Endothelial cell of umbilical vein (primary cell): Measurements from ENCODE around the gene WAC. TPM values are rescaled to one million over a fixed set of nuclear protein-coding genes. Genes with fewer than 3 reads are reported as not detected.

Experiments
- BruUV-seq: library from RNA; stranded (reverse); fragments of 400-500 nt; replicated peaks from 2 replicates; lab custom pipeline; 2021; lab: Mats Ljungman, UMichigan
- CTCF ChIA-PET: fragments of 300-600, 350-600 bp; sonication (Branson Sonifier 250); formaldehyde crosslinking; loops from one replicate; lab custom pipeline; 2021; ENCODE audit warnings: antibody characterized with exemption, inconsistent platforms; lab: Charles Lee
- POLR2A ChIA-PET: fragments of 300-600, 350-600 bp; sonication (Branson Sonifier 250); formaldehyde crosslinking; loops from one replicate; lab custom pipeline; 2021; ENCODE audit warnings: antibody characterized with exemption, inconsistent platforms; lab: Charles Lee
- DNase-seq: peaks from one replicate; pipeline ENCODE4 v3.0.0-alpha.2; 2011; ENCODE audit warnings: low read depth, low spot score
- FAIRE-seq: peaks from 2 replicates; lab custom pipeline; 2011; peaks lifted over from hg19 to GRCh38; lab: Jason Lieb, UNC
- H2AFZ ChIP-seq: 2 replicates; pipeline ENCODE4 v1.6.0; 2012; ENCODE audit warnings: low read depth, low read length, control low read depth, inconsistent platforms
- H3K27ac ChIP-seq: 2 replicates; pipeline ENCODE4 v1.5.1; 2011; ENCODE audit warnings: low read depth, mild to moderate bottlenecking, control low read depth, low read length, moderate library complexity; ENCODE audit not compliant: insufficient read depth
- H3K27me3 ChIP-seq, 2 experiments: 2 replicates each; pipeline versions ENCODE4 v1.6.0 to v1.6.1; 2011; ENCODE audit warnings: low read length in 2 of 2, mixed read lengths in 1 of 2; ENCODE audit not compliant: control insufficient read depth in 2 of 2, insufficient read depth in 2 of 2
- H3K36me3 ChIP-seq, 2 experiments: 2 replicates in 1 of 2; 3 replicates in 1 of 2; pipeline ENCODE4 v1.5.1; 2011; ENCODE audit warnings: low read length in 2 of 2, mild to moderate bottlenecking in 1 of 2, moderate library complexity in 1 of 2; ENCODE audit not compliant: control insufficient read depth in 2 of 2, insufficient read depth in 2 of 2; ENCODE audit errors: extremely low read depth in 1 of 2
- H3K4me1 ChIP-seq: 3 replicates; pipeline ENCODE4 v1.5.1; 2011; ENCODE audit warnings: mild to moderate bottlenecking, low read length; ENCODE audit not compliant: control insufficient read depth, insufficient read depth; ENCODE audit errors: extremely low read depth
- H3K4me2 ChIP-seq: 2 replicates; pipeline ENCODE4 v1.6.1; 2011; ENCODE audit warnings: low read length, control low read depth, mixed read lengths; ENCODE audit not compliant: insufficient read depth
- H3K4me3 ChIP-seq, 3 experiments: fragments of 200-600 bp in 1 of 3; sonication (generic), shearing (Covaris generic) in 1 of 3; replicated peaks in 1 of 3; 2 replicates each; pipeline ENCODE4 v1.5.1; 2011 to 2016; ENCODE audit warnings: control low read depth in 3 of 3, low read length in 3 of 3, mild to moderate bottlenecking in 2 of 3, inconsistent platforms in 1 of 3, low read depth in 1 of 3, moderate library complexity in 1 of 3; ENCODE audit not compliant: insufficient read depth in 1 of 3
- H3K79me2 ChIP-seq: 2 replicates; pipeline ENCODE4 v1.6.0; 2012; ENCODE audit warnings: low read length, inconsistent platforms; ENCODE audit not compliant: control insufficient read depth, insufficient read depth
- H3K9ac ChIP-seq: replicated peaks from 2 replicates; pipeline ENCODE3; 2011; ENCODE audit warnings: low read length, control low read depth; ENCODE audit not compliant: insufficient read depth; ENCODE audit errors: extremely low read depth
- H3K9me1 ChIP-seq: replicated peaks from 3 replicates; pipeline ENCODE4 v1.6.0; 2011; ENCODE audit warnings: mild to moderate bottlenecking, low read length; ENCODE audit not compliant: control insufficient read depth, insufficient read depth; ENCODE audit errors: extremely low read depth
- H3K9me3 ChIP-seq: replicated peaks from 2 replicates; pipeline ENCODE4 v1.5.1; 2012; ENCODE audit warnings: low read length, inconsistent platforms; ENCODE audit not compliant: control insufficient read depth, insufficient read depth
- H4K20me1 ChIP-seq: replicated peaks from 2 replicates; pipeline ENCODE3; 2011; ENCODE audit warnings: mild to moderate bottlenecking, low read length; ENCODE audit not compliant: control insufficient read depth, insufficient read depth; ENCODE audit errors: extremely low read depth
- EZH2 ChIP-seq: IDR thresholded peaks from 2 replicates; pipeline ENCODE4 v1.6.1; 2012; ENCODE audit warnings: borderline replicate concordance, low read depth, mild to moderate bottlenecking, moderate library complexity, low read length, inconsistent platforms; ENCODE audit not compliant: severe bottlenecking
- FOS ChIP-seq: IDR thresholded peaks from 2 replicates; pipeline ENCODE4 v1.6.1; 2011; ENCODE audit warnings: mild to moderate bottlenecking, low read length, moderate library complexity, borderline replicate concordance; ENCODE audit not compliant: insufficient read depth
- GATA2 ChIP-seq: IDR thresholded peaks from 2 replicates; pipeline ENCODE4 v1.7.0; 2011; ENCODE audit warnings: low read depth, mild to moderate bottlenecking, moderate library complexity, mixed read lengths, low read length; ENCODE audit not compliant: insufficient read length, insufficient read depth
- JUN ChIP-seq: IDR thresholded peaks from 2 replicates; pipeline ENCODE4 v1.6.1; 2011; ENCODE audit warnings: borderline replicate concordance, low read depth; ENCODE audit not compliant: insufficient read length, insufficient read depth
- MAX ChIP-seq: IDR thresholded peaks from 2 replicates; pipeline ENCODE4 v1.6.1; 2011; ENCODE audit not compliant: insufficient read depth, insufficient read length
- MYC ChIP-seq: IDR thresholded peaks from one replicate; pipeline ENCODE4 v1.6.1; 2011; ENCODE audit warnings: mild to moderate bottlenecking, low read depth, low read length
- POLR2A ChIP-seq: IDR thresholded peaks from 2 replicates; pipeline ENCODE4 v1.6.1; 2012; ENCODE audit warnings: low read depth, mild to moderate bottlenecking, control low read depth, low read length
- POLR2AphosphoS5 ChIP-seq: IDR thresholded peaks from 2 replicates; pipeline ENCODE4 v1.6.1; 2012; ENCODE audit warnings: low read depth, mild to moderate bottlenecking, control low read depth, low read length, moderate library complexity; ENCODE audit not compliant: insufficient read depth
- dilution Hi-C: fragments of 300-500 bp; cut with MboI; formaldehyde crosslinking; loops from one replicate; pipeline ENCODE4 v1.15.0; 2019; ENCODE audit warnings: low sequenced_read_pairs; ENCODE audit not compliant: extremely low pct_ligation_motif_present
- intact Hi-C: fragments of 100-400 bp; cut with micrococcal nuclease; formaldehyde crosslinking; loops from one replicate; pipeline ENCODE4 v1.10.0; 2022
- polyA plus RNA-seq, 4 experiments: library from polyadenylated mRNA; depleted of rRNA in 3 of 4; stranded (reverse) in 3 of 4; unstranded in 1 of 4; fragments of >200 nt; gene quantifications; 2 replicates each; pipeline versions ENCODE4 v1.2.1 to v1.2.3, GENCODE V29; 2011 to 2012; ENCODE audit warnings: missing spikeins in 1 of 4
- total RNA-seq: library from RNA; stranded (reverse); gene quantifications from 2 replicates; pipeline ENCODE4 v1.2.3, GENCODE V29; 2021
- TF ChIP-seq, protein P1 (sequence below), 2 donors: IDR thresholded peaks; 1 replicate in 1 of 2; 2 replicates in 1 of 2; pipeline ENCODE4 v1.5.1; 2011; ENCODE audit warnings: low read length in 2 of 2, mild to moderate bottlenecking in 2 of 2, moderate library complexity in 2 of 2, control low read depth in 1 of 2, inconsistent platforms in 1 of 2, low read depth in 1 of 2; ENCODE audit not compliant: insufficient read depth in 1 of 2; ENCODE audit errors: extremely low read depth in 1 of 2

Gene WAC
- total and polyA plus RNA-seq, 2 donors (not counting 3 experiments of a cell fraction or from before 2014, with no cell fraction given), result 49.2 to 101 TPM

DNA sequence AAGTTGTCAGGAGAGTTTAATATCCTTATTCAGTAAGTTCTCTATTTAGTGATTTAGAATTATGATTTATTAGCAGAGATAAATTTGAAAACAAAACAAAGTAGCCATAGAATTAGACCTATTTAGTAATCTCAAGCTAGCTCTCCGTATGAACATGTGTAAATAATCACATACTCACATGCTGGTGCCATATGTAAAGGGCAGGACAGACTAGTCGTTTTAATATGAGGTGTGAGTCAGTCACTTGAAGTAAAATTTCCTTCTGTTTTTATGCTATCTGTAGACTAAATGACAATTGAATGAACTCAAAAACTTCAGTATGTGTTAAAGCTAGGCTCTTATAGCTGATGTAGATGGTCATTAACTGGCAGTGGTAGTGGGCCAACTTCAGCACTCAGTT lies 67.1 kb downstream of the WAC start:
- Histone ChIP-seq H3K27ac (no peak overlapping the region), H3K9me1 (no peaks in the 10 kb centered on the region), H4K20me1 (peaks cover 18% of the 10 kb centered on the region), H3K4me2 (no peak overlapping the region), H2AFZ (no peak overlapping the region), H3K9ac (no peak overlapping the region), H3K4me1 (no peaks in the 10 kb centered on the region), H3K9me3 (no peaks in the 10 kb centered on the region), H3K36me3 (peaks cover 3 to 10% of the 10 kb centered on the region in 2 experiments), H3K4me3 (no peak overlapping the region), H3K27me3 (no peaks in the 10 kb centered on the region), H3K79me2 (peaks cover 93% of the 10 kb centered on the region)
- dilution Hi-C loops, result no loop called here
- DNase-seq, result no peak
- intact Hi-C loops, result loop anchor here (2.0 kb wide), 1 partner anchor 15 kb away; no protein-coding TSS in a partner anchor
- BruUV-seq, result no TSS peak
- POLR2A ChIA-PET, result no interaction called here
- no peak for FAIRE-seq
- CTCF ChIA-PET, result no interaction called here
- TF ChIP-seq POLR2AphosphoS5, result no peak
- no peak for TF ChIP-seq MYC
- no peak for TF ChIP-seq POLR2A
- no peak for TF ChIP-seq EZH2
- no peak for TF ChIP-seq JUN
- TF ChIP-seq, protein P1, sequence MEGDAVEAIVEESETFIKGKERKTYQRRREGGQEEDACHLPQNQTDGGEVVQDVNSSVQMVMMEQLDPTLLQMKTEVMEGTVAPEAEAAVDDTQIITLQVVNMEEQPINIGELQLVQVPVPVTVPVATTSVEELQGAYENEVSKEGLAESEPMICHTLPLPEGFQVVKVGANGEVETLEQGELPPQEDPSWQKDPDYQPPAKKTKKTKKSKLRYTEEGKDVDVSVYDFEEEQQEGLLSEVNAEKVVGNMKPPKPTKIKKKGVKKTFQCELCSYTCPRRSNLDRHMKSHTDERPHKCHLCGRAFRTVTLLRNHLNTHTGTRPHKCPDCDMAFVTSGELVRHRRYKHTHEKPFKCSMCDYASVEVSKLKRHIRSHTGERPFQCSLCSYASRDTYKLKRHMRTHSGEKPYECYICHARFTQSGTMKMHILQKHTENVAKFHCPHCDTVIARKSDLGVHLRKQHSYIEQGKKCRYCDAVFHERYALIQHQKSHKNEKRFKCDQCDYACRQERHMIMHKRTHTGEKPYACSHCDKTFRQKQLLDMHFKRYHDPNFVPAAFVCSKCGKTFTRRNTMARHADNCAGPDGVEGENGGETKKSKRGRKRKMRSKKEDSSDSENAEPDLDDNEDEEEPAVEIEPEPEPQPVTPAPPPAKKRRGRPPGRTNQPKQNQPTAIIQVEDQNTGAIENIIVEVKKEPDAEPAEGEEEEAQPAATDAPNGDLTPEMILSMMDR (IDR thresholded peaks at IDR 0.05; ENCODE audit: extremely low read depth in 1 of 2, insufficient read depth in 1 of 2, low read depth in 1 of 2, low read length in 2 of 2), result no peak
- TF ChIP-seq FOS, result no peak
- TF ChIP-seq MAX, result no peak
- no peak for TF ChIP-seq GATA2
